NAMALWA (cell line): ENCODE results near the gene MUC4.
"Not testable (repeated sequence)": the region's sequence is repeated elsewhere in the genome, so short reads cannot be mapped to it uniquely, and the experiment has no call there.

Experiments
- DNase-seq: peaks from one replicate; pipeline ENCODE4 v3.0.0-alpha.2; 2015; ENCODE audit warnings: low spot score

Gene MUC4

DNA sequence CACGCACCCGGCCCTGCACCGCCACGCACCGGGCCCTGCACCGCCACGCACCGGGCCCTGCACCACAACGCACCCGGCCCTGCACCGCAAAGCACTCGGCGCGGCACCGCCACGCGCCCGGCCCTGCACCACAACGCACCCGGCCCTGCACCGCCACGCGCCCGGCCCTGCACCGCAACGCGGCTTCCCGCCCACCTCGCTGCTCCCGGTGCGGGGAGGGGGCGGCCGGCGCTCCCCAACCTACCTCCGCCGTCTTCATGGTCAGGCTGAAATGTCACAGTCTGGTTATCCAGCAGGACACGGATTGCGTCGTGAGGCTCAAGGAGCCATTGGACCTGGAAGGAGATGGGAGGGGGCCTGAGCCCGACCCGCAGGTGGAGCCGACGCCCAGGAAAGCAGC, 49.1 kb downstream of the MUC4 start:
- no peak for DNase-seq

DNA sequence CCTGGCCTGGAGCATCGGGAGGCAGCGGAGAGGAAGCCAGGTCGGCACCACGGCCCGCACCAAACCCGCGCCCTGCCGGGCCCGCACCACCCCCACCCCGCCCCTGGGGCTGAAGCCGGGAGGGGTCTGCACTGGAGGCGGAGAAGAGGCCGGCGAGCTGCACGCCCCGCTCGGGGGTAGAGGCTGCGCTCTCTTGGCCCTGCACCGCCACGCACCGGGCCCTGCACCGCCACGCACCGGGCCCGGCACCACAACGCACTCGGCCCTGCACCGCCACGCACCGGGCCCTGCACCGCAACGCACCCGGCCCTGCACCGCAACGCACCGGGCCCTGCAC, 49.5 kb downstream of the MUC4 start:
- DNase-seq, result no peak

DNA sequence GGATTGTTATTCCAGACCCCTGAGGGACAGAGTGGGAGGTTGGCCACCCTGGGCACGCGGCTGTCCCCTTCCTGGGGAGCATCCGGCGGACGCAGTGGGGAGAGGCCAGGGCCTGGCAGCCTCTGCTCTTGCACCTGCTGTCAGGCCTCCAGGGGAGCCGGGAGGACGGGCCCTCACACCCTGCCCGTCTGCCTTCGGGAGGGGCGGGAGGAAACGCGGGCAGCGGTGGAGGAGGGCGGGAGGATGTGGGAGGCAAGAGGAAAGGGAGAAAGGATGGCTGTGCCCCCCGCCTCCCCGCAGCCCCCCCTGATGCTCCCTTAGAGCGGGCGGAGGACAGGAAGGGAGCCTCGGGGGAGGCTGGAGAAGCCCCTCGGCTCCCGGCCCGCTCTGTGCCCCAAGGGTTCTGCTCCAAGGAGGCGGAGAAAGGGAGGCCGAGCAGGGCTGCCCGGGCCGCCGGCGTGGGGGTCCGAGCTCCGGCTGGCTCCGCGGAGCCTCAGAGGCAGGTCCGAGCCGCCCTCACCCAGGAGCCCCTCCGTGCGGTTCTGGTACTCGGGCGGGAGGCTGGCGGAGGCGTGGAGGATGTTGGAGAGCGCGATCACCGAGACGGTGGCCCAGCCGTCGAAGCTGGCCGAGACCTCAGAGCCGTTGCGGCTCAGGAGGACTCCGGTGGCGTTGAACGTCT, 50.0 kb downstream of the MUC4 start:
- no peak for DNase-seq

DNA sequence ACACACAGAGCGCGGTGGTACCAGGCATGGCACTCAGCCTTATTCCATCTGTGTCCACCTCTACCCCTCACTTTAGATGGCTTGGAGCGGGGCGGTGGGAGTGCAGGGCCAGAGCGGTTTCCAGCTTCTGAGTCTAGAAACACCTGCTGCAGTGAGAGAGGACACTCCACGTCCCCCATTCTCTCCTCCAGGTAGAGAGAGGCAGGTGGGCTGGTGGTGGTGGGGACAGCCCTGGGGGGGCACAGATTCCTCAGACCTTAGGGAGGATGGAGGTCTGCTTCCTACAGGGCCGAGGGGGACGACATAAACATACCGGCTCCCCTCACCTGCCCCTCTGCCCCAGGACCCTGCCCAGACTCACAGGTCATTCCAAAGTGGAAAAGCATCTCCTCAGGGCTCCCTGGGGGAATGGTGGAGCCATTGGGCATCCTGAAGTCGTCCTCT, 50.6 kb downstream of the MUC4 start:
- no peak for DNase-seq

DNA sequence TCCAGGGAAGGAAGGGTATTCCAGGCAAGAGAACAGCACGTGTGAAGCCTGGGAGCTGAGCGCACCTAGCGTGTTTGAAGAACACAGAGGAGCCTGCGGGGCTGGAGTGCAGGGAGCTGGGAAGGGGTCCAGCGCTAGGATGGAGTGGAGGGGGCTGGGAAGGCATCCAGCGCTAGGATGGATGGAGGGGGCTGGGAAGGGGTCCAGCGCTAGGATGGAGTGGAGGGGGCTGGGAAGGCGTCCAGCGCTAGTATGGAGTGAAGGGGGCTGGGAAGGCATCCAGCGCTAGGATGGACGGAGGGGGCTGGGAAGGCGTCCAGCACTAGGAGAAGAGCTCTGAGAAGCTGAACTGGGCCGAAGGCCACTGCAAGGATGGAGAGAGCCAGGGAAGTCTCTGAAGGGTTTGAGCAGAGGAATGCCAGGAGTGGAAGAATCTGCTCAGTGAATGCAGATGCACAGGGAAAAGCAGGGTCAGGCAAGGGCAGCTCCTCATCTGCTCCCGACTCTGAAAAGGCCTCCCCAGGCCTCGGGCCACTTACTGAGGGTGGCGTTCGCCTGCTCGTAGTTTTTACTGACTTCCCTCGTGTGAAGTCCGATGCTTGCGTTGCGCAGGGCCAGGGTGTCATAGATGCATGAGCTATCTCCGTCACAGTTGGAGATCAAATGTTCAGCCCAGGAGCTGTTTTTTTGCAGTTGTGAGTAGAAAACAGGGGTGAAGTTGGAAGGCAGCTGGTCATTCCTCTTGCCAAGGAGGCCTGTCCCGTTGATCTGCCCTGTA, 51.2 kb downstream of the MUC4 start:
- no peak for DNase-seq

DNA sequence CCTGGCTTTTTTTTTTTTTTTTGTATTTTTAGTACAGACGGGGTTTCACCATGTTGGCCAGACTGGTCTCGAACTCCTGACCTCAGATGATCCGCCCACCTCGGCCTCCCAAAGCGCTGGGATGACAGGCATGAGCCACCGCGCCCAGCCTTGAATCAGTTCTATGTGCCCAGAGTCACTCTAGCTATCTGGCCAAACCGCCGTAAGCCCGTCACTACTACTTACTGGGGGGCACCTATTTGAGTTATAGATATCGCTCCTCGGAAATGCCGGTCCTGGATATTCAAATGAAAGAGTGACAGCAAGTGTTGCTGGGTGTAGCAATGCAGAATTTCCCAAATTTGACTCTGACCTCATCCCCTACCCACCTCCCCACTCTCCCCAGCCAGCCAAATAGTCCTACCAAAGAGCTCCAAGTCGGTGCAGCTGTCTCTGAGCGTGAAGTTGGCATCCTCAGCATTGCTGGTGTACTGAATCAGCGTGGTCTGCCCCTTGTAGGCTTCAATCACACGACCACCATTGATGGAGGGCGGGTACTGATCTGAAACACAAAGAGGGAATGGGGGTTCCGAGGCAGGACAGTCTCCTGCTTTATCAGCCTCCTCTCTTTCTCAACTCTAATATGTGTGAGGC, 52.9 kb downstream of the MUC4 start:
- DNase-seq, result no peak

DNA sequence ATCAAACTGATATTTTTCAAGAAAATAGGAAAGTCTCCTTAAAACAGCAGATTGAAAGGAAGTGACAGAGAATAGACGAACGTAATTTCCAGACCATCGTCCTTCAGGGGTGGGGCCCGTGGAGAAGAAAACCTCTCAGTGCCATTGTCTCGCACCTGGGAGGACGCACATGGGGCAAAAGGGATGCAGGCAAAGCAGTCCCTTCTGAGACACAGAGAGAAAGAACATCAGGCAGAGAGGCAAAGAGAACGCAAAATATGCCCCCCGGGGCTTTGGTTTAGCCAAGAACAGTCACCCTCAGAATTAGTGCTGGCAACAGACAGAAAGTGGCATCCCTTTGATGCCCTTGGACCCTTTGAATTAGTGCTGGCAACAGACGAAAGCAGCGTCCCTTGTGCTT, 53.9 kb downstream of the MUC4 start:
- no peak for DNase-seq

DNA sequence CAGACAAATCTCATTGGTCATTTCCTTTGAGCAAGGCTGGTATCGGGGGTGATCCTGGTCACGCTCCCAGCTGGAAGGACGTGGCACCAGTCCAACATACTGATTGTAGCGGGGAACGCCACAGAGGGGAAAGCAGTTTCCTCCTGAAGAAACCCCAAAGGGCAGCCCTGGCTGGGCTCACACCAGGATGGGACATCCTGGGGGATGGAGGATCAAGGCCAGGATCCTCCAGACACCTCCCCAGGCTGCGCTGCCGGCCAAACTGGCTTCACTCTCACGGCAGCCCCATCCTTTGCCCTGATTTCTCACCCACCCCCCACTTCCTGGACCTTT, 54.3 kb downstream of the MUC4 start:
- no peak for DNase-seq

DNA sequence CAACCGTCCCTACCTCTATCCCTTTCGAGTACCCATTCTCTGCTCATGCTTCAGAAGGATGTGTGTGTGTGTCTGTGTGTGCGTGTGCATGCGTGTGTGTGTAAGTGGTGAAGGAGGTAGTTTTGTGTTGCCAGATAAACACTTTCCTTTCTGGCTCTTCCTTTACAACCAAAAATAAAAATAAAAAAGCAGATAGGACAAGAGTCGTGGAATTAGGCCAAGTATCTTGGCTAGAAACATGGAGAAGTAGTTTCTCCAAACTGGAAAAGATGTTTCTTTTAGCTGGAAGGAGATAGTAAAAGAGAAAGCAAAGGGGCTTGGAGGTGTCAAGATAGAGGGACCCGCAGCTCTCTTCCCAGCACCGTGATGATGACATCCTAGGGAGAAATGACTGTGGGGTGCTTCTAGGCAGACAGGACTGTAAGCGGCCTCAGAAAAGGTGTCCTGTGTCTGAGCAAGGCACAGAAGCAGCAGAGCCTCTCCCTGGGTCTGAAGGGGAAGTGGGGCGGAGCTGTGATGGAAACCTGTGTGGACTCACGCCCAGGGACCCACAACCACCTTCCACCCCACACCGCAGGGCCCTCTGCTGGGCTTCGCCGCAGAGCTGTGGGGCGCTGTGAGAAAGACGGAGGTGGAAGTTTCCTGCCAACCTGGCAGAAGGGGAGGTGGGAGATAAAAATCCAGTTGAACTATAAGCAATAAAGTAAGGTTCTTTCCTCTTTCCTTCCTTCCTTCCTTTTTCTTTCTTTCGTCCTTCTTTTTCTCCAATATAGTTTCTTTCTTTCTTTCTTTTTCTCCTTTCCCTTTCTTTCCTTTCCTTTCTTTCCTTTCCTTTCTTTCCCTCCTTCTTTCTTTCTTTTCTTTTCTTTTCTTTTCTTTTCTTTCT, 55.7 kb downstream of the MUC4 start:
- no peak for DNase-seq

DNA sequence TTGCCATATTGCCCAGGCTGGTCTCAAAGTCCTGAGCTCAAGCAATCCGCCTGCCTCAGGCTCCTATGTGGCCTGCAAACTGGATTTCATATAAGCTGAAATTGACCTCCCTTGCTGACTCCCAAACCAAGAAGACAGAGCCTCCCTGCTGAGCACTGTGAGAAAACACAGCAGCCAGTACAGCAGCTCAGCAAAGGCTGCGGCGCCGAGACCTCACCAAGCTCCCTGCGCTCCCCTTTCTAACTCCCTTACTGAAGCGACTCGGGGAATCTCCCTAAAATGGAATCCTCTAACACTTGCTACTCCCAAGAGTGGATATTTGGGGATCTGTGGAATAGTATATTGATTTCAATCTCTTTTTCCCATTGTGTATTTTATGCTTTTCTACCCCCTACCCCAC, 56.3 kb downstream of the MUC4 start:
- no peak for DNase-seq

DNA sequence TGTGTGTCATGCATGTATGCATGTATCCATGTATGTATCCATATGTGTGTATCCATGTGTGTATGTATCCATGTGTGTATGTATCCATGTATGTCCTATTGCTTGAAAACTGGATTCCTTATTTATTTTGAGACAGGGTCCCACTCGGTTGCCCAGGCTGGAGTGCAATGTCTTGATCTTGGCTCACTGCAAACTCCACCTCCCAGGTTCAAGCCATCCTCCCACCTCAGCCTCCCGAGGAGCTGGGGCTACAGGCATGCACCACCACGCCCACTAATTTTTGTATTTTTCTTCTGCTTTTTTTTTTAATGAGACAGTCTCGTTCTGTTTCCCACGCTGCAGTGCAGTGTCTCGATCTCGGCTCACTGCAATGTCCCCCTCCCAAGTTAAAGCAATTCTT, 56.8 kb downstream of the MUC4 start:
- DNase-seq, result no peak

DNA sequence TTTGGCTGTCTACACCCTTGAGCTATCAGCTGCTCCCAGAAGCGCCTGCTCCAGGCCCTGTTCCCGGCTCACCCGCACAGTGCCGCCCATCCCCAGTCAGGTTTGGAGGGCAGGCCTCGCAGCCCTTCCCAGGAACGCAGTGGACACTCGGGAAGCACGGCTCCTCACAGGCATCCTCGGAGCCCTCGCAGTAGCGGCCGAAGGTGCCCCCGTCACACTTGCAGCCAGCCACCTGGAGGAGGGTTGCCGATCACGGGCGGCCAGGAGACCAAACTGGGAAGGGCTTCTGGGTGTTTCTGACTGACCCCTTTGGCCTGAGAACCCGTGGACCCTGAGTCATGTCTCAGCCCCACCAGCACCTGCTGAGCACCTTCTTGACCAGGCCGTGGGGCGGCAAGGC, 57.6 kb downstream of the MUC4 start:
- no peak for DNase-seq

DNA sequence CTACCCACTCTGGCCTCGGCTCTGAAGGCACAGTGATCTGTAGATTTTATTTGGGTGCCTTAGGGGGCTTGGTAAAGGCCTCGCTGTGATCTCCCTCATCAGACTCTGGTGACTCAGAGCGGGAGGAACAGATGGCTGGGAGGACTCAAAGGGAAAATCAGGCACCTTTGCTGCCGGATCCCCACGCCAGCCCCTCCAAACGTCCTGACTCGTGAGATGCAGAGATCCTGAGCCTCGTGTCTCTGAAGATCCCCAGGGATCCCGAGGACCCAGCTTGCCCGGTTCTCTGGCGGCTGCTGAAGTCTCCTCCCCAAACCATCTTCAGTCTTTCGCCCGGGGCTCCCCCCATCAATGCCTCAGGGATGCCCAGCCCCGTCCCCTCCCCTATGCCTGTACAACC, 58.1 kb downstream of the MUC4 start:
- no peak for DNase-seq

DNA sequence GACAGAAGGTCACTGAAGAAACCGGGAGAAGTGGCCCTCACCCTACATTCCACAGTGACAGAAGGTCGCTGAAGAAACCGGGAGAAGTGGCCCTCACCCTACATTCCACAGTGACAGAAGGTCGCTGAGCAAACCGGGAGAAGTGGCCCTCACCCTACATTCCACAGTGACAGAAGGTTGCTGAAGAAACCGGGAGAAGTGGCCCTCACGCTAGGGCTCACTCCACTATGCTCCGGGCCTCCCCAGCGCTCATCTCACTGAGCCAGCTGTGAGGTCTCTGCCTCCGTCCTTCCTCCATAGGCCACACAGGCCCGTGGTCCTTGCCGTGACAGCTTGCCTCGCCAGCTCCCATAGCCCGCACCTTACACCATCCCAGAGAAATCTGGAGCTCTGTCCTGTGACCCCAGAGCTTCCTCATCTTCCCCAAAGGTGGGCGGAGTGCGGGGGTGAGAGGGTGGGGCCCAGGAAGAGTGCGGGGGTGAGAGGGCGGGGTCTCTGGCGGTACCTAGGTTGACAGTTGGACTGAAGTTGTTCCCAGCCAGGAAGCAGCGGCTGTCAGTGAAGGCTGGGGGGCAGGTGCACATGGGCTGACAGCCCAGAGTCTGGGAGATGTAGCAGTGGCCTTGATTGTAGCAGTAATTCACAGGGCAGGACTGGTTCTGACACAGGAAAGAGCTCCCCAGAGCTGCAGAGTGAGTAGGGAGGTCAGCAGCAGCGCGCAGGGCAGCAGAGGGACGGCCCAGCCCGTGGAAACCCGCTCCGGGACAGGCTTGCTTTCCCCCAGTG, 59.0 kb downstream of the MUC4 start:
- no peak for DNase-seq

DNA sequence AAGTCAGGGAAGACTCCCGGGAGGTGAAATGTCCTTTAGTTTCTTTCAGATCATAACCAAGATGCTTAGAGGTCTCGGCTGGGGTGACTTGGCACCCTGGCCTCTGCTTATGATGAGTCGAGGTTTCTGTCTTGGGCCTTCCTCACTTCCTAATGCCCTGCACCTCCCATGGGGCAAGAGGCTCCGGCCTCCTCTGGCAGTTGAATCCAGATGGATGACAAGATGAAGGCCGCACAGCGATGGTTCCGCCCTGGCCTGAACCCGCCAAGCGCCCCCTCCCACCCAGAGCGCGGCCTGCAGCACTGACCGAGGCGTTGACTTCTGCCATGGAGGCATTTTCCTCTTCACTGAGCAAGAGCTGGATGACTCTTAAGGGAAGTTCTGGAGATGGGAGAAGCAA, 59.7 kb downstream of the MUC4 start:
- DNase-seq, result no peak

DNA sequence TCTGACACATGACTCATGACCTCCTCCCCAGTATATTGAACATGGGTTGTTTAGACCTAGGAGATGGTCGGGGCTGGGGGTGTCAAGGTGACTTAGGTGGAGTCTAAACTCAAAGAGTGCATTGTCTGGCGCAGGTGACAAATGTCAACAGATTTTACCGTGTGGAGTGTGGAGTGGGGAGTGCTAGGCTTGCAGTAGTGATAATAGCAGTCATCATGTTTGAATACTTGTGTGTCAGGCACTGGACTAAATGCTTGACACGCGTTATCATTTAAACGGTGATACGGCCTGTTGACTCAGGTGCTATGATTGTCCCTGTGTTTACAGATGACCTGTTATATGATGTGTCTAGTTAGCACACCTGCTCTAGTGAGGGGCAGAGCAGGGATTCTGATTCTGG, 60.2 kb downstream of the MUC4 start:
- DNase-seq, result no peak

DNA sequence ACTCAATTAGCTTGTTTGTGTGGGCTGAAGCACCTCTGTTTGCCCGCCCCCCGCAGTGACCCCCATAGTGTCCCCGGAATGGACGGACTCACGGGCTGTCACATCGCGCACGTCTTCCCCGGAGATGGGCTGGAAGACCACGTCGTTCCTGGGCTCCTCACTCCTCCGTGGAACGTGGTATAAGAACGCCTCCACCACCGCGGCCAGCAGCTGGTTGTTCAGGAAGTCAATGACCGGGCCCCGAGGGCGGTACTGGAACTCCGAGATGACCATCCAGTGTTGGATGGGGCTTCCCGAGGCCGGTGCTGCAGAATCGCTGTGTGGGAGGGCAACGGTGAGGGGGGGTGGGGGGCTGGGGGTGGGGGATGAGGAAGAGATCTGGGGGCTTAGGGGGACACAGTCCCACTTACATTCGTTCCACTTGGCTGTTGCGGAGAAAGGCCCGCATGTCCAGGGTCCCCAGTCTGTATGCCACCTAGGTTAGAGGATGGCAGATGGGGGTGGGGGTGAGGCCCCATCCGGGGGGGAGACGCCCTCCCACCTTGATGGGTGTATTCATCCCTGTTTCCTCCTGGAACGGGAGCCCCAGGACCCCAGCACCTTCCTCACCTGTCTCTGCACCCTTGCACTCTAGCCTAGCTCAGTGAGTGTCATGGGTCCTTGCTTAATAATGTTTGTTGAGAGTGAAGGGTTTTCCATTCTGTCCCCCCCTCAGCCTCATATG, 60.8 kb downstream of the MUC4 start:
- DNase-seq, result no peak

DNA sequence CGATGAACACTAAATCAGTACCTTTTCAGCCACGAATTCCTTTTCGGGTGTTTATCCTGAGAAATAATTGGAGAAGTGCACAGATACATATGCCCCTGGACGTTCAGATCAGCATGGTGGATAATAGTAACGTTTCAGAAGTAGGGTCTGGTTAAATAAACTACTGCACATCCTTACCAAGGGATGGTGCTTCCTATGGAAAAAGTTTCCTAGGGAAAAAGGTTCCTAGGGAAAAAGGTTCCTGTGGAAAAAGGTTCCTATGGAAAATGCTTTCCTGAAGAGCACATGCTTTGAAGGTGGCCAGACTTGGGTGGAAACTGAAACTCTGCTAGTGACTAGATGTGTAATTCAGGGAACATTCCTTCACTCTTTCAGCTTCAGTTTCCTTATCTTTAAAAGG, 62.6 kb downstream of the MUC4 start:
- not testable (repeated sequence) for DNase-seq

DNA sequence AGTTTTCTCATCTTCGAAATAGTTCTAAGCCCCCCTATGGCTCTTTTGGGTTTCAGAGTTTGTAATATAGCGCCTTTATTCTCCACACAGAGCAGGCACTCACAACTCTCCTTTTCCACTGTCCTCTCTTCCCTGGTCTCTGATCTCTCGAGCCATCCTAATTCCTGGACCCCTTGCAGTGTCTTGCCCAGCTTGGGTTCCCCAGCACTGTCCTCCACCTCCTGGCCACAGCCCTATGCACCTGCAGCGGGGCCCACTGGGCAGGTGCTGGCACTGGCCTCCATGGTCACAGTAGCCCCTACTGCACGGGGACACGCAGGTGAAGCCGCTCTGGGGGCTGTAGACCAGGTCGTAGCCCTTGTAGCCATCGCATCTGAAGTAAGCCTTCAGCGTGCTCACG, 63.1 kb downstream of the MUC4 start:
- DNase-seq, result no peak

DNA sequence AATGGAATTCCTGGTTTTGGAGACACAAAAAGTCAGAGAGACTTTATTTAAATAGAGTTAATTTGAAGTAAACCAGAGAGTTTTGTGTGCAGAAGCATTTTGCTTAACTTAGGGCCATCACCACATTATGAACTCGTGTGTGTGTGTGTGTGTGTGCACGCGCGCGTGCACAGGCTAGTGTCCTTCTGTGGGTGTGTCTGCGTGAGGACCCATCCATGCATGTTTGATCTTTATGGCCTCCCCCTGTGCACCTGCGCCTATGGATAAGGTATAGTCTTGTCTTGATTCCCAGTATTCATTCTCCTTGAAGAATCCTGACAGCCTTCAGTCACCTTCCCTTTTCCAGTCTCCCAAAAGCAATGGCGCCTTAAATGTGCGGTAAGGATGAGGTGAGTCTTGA, 65.0 kb downstream of the MUC4 start:
- DNase-seq, result no peak

DNA sequence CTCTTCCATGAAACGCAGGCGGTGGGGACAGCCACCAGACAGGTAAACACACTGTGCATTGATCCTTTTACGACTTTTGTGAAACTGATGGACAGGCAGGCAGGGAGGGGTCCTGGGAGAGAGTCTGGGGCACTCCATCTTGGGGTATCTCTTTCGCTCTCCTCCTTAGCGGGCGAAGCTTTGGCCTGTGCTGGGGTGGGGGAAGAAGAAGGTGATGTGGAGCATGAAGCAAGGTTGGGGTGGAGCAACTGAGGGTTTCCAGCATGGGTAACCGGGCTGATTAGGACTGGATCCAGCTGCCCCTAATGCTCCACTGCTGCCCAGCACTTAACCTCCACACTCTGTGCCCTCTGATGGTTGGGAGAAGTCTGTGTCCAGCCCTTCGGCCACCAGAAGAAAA, 65.4 kb downstream of the MUC4 start:
- no peak for DNase-seq
